ENCODE results near the gene TOGARAM2.
A peak's percentile ranks its signal among the peaks of the same experiment; 100 is the strongest.

Gene TOGARAM2

GRCh38 chr2:29039718-29040480, 58.8 kb downstream of the TOGARAM2 start:
- peak; percentile 42 for DNase-seq (ENCODE audit: low spot score)
- no peak for TF ChIP-seq CTCF (IDR thresholded peaks at IDR 0.05; ENCODE audit: extremely low read depth, missing control alignments)

- TF ChIP-seq CTCF (IDR thresholded peaks at IDR 0.05; ENCODE audit: extremely low read depth, missing control alignments) = no peak
- DNase-seq (ENCODE audit: low spot score) = no peak
Observed at GRCh38 chr2:29040552-29040951, 59.5 kb downstream of the TOGARAM2 start.

- no peak for DNase-seq (ENCODE audit: low spot score)
- no peak for TF ChIP-seq CTCF (IDR thresholded peaks at IDR 0.05; ENCODE audit: extremely low read depth, missing control alignments)
Observed at GRCh38 chr2:29041161-29041660, 60.1 kb downstream of the TOGARAM2 start.

GRCh38 chr2:29042561-29043075, 61.5 kb downstream of the TOGARAM2 start:
- no peak for DNase-seq (ENCODE audit: low spot score)
- TF ChIP-seq CTCF (IDR thresholded peaks at IDR 0.05; ENCODE audit: extremely low read depth, missing control alignments) = no peak

GRCh38 chr2:29044459-29044858, 63.4 kb downstream of the TOGARAM2 start:
- DNase-seq (ENCODE audit: low spot score) = no peak
- TF ChIP-seq CTCF (IDR thresholded peaks at IDR 0.05; ENCODE audit: extremely low read depth, missing control alignments) = no peak

- no peak for TF ChIP-seq CTCF (IDR thresholded peaks at IDR 0.05; ENCODE audit: extremely low read depth, missing control alignments)
- no peak for DNase-seq (ENCODE audit: low spot score)
Observed at GRCh38 chr2:29046321-29046720, 65.2 kb downstream of the TOGARAM2 start.

GRCh38 chr2:29047083-29047845, 66.2 kb downstream of the TOGARAM2 start:
- no peak for DNase-seq (ENCODE audit: low spot score)

More at GRCh38 chr2:29047083-29047845, 66.2 kb downstream of the TOGARAM2 start:
- no peak for TF ChIP-seq CTCF (IDR thresholded peaks at IDR 0.05; ENCODE audit: extremely low read depth, missing control alignments)

Measured in GM20000 (cell line).